Suprapubic skin (tissue), 4 donors: Measurements from ENCODE around the gene YPEL5.

Experiments
- EP300 ChIP-seq: sonication (generic); formaldehyde crosslinking; IDR thresholded peaks from one replicate; pipeline ENCODE4 v1.6.1; 2017; ENCODE audit warnings: antibody characterized with exemption
- POLR2A ChIP-seq, 2 donors: fragments of 450-650 bp; IDR thresholded peaks; one replicate each; pipeline ENCODE4 v1.6.1; 2017; ENCODE audit warnings: antibody characterized with exemption in 2 of 2, mild to moderate bottlenecking in 2 of 2, moderate library complexity in 2 of 2
- POLR2AphosphoS5 ChIP-seq, 3 donors: sonication (generic); formaldehyde crosslinking; IDR thresholded peaks; one replicate each; pipeline ENCODE4 v1.6.1; 2017; ENCODE audit warnings: antibody characterized with exemption in 3 of 3
- TF ChIP-seq, protein P1 (sequence below), 2 donors: fragments of 200-600 bp in 1 of 2; fragments of 450-650 bp in 1 of 2; sonication (generic) in 1 of 2; IDR thresholded peaks; one replicate each; pipeline ENCODE4 v1.5.1; 2016 to 2019; ENCODE audit warnings: antibody characterized with exemption in 2 of 2, mild to moderate bottlenecking in 1 of 2, moderate library complexity in 1 of 2

DNA sequence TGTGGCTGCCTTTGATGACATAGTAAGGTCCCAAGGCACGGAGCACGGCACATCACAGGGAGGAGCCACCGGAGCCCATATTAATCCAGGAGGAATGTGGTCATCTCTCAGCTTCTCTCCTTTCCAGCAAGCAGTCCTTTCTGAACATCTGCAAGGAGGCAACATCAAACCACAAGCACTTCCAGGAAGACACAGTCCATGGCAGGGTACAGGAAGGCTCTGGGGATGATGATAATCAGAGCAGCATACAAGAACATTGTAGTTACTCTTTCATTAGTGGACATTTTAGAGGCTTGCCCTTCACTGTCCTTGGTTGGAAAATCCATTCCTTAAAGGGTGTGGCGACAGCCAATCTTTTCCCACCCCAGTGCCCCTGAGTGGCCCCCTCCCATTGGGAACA lies 31.1 kb downstream of the YPEL5 start:
- TF ChIP-seq, protein P1, sequence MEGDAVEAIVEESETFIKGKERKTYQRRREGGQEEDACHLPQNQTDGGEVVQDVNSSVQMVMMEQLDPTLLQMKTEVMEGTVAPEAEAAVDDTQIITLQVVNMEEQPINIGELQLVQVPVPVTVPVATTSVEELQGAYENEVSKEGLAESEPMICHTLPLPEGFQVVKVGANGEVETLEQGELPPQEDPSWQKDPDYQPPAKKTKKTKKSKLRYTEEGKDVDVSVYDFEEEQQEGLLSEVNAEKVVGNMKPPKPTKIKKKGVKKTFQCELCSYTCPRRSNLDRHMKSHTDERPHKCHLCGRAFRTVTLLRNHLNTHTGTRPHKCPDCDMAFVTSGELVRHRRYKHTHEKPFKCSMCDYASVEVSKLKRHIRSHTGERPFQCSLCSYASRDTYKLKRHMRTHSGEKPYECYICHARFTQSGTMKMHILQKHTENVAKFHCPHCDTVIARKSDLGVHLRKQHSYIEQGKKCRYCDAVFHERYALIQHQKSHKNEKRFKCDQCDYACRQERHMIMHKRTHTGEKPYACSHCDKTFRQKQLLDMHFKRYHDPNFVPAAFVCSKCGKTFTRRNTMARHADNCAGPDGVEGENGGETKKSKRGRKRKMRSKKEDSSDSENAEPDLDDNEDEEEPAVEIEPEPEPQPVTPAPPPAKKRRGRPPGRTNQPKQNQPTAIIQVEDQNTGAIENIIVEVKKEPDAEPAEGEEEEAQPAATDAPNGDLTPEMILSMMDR (IDR thresholded peaks at IDR 0.05), result no peak
- no peak for TF ChIP-seq EP300
- TF ChIP-seq POLR2AphosphoS5 (IDR thresholded peaks at IDR 0.05), result no peak
- TF ChIP-seq POLR2A (IDR thresholded peaks at IDR 0.05), result no peak
